Neural progenitor cell (in vitro differentiated cells): ENCODE measurements around the gene MOB2.

Source experiments
- CTCF ChIP-seq: fragments of 200-600 bp; sonication (generic); IDR thresholded peaks from 2 replicates; pipeline ENCODE4 v1.5.1; 2017; ENCODE audit warnings: antibody characterized with exemption, mild to moderate bottlenecking
- EZH2 ChIP-seq: fragments of 200-600 bp; sonication (generic); IDR thresholded peaks from 2 replicates; pipeline ENCODE4 v1.6.1; 2017; ENCODE audit warnings: antibody characterized with exemption, mild to moderate bottlenecking, moderate library complexity

DNA sequence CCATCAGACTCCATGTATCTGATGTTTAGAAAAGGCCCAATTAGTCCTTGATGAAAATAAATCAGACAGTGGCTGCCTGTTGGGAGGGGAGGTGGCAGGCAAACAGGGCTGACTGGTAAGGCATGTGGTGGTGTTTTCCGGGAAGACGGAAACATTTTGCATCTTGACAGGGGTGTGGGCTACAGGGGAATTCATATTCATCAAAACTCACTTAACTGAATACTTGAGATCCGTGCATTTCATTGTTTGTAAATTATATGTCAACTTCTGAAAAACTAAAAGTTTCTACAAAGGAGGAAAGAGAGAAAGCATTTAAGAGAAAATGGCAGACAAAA lies 10.1 kb upstream of the MOB2 start:
- no peak for TF ChIP-seq EZH2
- no peak for TF ChIP-seq CTCF
